GM18499 (cell line): ENCODE measurements around the gene TSEN2.
"Not testable (repeated sequence)": the region's sequence is repeated elsewhere in the genome, so short reads cannot be mapped to it uniquely, and the experiment has no call there.

ENCODE experiments used
- ATAC-seq: cut with Tn5 transposase; IDR thresholded peaks from one replicate; pipeline ENCODE4 v1.9.1; 2021; ENCODE audit warnings: moderate number of reproducible peaks; ENCODE audit not compliant: insufficient read depth, unreplicated experiment

Gene TSEN2

DNA sequence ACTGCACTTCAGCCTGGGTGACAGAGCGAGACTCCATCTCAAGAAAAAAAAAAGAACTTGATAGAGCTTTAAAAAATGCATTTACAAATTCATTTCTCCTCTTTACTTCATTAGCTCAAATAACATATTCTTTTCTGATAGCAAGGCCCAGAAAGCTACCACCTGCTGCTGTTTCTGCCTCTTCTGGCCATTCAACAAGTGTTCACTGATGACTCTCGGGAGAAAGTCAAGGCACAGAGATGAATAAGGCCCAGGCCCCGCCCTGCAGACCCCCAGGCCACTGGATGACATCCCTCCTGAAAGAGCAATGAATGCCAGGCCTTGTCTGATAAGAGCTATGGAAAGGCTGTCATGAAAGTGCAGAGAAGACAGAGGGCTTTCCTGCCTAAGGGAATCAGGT lies 13.6 kb upstream of the TSEN2 start:
- no peak for ATAC-seq

DNA sequence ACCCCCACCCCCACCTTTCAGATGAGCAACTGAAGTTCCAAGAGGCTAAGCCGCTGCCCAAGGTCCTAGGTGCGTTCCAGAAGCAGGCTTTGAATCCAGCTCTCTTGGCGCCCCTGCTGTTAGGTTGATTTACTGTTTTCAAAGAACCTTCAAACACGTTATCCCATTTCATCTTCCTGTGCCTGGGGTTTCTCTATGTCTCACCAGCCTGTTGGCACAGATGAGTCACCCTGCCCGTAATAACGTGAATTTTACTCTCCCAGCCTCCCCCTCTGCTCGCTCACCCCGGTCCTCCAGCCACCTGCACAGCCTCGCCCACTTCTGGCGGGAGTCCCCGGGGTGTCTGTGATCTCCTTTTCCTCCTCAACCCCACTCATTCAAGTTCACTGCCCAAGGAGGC lies 13.0 kb upstream of the TSEN2 start:
- ATAC-seq = no peak

DNA sequence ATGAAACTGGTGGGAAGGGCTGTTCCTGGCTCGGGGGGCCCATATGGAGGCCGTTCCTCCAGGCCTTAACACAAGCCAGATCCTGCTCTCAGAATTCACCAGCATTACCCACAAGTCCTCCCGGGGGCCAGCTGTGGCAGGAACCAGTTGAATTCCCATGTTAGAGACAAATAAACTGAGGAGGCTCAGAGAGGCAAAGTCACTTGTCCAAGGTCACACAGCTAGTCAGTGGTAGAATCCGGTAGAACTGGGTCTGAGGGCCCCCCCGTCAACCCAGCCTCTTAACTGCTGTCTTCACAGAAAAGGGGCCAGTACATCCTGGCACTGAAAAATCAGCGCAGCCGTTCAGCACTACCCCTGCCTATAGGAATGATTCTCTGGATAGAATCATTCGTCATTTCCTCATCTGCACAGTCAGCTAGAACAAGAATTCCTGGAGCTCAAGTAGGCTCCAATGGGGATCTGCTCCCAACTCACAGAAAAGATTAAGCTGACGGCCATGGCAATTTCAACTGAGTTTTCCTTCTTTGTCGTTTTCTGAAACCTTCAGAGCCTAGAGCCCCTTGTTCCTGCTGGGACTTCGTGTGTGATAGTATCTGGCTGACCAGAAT lies 12.2 kb upstream of the TSEN2 start:
- ATAC-seq = no peak

- ATAC-seq = no peak
These were observed 11.5 kb upstream of the TSEN2 start for GRCh38 chr3:12472796-12473195.

DNA sequence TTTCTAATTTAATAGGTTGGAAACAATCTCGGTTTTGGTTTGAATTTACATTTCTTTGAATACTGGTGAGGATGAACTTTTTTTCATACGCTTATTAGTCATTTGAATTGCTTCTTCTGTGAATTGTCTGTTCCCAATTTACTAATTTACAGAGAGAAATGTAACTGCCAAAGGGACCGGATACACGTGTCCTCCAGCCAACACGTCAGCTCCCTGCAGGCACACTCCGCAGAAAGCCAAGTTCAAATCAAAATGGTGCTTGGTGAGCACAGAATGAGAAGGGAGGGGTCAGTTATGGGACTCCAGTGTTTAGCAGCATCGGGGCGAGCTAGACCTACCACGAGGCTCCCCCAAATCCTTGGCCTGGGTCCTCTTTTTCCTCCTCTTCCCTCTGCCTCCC lies 10.8 kb upstream of the TSEN2 start:
- ATAC-seq = no peak

DNA sequence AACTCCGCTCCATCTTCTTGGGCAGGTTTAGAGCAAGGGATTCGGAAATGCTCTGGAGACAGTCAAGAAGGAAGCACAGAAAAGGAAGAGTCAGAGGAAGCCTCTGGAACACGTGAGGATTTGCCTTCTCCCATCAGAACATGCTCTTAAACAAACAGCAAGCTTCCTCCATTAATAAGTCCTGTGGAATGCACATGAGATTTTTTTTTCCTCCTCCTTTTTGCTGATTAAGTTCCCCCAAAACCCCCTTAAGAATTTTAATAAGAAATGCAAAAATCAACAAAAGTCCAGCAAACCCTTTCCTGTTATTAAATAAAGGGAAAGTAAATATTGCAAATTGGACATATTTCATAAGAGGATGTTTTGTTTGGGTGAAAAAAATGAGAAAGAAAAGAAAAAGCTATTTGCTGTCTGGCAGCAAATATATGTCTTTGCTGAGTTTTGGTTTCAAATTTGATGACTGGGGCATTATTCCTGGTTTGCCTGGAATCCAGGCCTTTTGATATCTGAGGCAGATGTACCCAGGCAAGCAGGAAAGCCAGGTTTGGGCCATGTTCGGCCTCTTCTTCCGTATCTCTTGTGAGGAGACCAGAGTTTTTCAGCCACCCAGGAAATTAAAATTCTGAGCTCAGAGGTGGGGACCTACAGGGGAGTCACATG lies 7.9 kb upstream of the TSEN2 start:
- no peak for ATAC-seq

DNA sequence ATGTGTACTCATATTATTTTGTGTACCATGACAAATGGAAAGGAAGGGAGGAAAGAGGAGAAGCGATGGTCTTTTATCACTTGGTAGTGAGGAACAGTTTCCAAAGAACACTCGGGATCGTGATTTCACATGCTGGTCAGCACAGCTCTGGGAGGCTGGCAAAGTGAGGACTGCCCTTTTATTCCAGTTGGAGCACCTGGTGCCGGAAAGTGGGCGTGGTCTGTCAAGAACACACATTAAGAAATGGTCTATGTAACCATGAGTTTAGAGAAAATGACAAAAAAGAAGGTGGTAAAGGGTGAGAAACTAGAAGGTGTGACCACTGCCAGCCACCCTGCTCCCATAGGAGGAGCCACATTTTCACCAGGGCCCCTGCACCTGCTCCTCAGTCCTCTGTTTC lies 7.0 kb upstream of the TSEN2 start:
- ATAC-seq = no peak

DNA sequence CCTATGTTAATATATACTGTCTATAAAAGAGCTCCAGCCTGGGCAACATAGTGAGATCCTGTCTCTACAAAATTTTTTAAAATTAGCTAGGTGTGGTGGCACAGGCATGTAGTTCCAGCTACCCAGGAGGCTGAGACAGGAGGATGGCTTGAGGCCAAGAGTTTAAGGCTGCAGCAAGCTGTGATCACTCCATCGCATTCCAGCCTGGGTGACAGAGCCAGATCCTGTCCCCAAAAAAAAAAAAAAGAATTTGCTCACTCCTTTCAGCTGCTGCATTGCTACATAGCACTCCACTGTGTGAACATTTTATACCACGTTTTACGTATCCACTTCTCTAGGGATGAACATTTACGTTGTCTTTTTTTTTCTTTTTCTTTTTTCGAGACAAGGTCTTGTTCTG lies 6.0 kb upstream of the TSEN2 start:
- ATAC-seq = no peak

- not testable (repeated sequence) for ATAC-seq
These were observed 5.1 kb upstream of the TSEN2 start for GRCh38 chr3:12479198-12479597.

GRCh38 chr3:12479919-12480427 lies 4.3 kb upstream of the TSEN2 start:
- ATAC-seq = no peak

DNA sequence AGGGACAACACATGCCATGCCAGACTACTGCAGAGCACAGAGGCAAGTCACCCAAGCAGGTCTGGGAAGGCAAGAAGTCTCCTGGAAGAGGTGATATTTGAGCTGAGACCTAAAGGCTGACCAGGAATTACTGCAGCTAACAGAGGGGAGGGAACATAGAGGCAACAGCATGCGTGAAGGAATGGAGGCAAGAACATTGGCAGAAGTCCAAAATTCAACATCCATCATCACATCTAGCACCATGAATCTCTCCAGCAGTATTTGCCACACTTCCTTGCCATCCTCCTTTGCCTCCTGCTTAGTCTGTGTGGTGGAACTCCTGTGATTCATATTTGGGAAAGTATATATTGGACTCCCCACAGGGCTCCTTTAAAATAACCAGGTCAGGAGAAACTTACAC lies 870 bp upstream of the TSEN2 start:
- ATAC-seq = no peak

GRCh38 chr3:12483872-12484197 lies 445 bp upstream of the TSEN2 start:
- ATAC-seq = no peak

DNA sequence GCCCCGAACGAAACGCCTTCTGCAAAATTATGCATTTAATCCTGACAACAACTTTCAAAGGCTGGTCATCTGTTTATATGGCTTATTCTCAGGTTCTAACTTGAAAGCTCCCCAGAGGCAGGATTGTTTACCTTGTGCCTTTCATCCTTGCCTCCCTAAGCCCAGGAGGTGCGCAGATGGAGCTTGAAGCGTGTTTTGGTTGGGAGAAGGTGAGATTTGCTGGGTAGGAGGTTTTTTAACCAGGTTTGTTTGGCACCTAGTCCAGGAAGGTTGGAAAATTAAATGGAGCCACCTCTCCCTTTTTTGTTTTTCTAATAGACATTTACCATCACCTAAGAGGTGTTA lies 675 bp downstream of the TSEN2 start:
- ATAC-seq = no peak

DNA sequence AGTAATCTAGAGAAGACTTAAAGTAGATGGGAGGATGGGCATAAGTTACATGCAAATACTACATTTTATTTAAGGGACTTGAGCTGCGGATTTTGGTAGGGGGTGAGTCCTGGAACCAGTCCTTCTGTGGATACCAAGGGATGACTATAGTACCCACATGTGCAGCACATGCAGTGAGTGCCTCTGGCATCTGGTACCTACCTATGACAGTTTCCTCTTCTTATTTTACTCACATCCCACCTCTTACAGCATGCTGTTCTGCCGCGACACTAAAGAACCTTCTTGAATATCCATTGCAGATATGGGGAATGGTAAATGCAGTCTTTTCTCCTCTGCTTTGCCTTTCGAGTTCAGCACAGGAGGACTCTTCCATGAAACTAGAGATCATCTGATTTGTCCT lies 1.7 kb downstream of the TSEN2 start:
- ATAC-seq = no peak

GRCh38 chr3:12486916-12487315 lies 2.6 kb downstream of the TSEN2 start:
- no peak for ATAC-seq

DNA sequence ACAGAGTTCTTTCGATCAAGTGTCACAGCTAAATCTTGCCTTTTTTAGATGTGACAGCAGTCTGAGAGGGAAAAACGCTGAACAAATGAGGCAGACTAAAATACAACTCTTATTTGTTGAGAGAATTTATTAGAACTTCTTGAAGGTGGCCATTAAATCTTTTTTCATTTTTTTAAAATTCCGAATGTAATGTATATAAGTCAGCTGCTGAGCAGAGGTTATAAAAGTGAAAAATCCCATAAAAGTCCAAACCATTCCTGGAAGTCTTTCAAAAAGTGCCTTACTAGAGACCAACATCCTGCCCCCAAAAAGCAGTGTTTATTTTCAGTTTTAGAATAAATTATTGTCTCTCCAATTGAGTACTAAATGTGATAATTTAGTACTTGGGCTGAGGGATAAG lies 3.1 kb downstream of the TSEN2 start:
- no peak for ATAC-seq

- ATAC-seq = no peak
These were observed 3.5 kb downstream of the TSEN2 start for GRCh38 chr3:12487786-12488185.

DNA sequence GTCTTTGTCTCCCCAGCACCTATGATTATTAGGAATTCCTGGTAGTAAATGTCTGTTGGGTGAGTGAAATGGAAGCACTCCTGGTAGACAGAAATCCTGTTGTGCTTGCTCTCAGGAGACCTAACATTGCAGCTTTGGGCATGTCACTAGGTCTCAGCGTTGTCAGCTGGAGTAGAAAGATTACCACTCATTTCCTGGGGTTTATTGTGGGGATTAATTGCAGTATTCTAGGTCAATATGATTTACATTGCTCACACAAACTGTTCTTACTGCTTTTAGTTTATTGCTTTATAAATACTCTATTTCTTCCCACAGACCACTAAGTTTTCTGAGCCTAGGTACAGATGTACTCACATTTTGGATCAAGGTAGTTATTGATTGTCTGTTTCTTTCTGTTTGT lies 5.1 kb downstream of the TSEN2 start:
- no peak for ATAC-seq

DNA sequence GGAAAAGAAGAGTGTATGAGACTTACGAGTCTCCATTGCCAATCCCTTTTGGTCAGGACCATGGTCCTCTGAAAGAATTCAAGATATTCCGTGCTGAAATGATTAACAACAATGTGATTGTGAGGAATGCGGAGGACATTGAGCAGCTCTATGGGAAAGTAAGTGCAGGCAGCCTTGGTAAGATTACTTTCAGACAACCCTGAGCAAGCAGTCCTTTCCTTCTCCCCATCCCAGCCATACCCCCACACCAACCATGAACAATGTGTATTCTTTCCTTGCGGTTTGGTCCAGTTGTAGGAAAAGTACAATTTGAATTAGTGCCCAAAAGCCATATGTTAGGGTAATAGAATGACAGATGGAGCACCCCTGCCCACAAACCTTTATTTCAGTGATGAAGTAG lies 5.6 kb downstream of the TSEN2 start:
- no peak for ATAC-seq

DNA sequence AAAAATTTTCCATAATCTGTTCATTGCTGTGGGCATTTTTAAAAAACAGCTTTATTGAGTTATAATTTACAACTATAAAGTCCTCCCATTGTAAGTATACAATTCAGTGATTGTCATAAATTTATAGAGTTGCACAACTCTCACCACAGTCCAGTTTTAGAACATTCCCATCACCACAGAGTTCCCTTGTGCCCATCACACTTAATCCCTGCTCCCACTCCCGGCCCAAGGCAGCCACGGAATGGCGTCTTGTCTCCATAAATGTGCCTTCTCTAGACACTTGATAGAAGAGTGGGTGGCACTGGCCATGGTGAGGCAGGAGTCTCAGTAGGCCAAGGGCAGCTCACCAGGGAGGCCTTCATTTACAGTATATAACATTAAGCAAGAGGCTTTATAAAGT lies 6.3 kb downstream of the TSEN2 start:
- no peak for ATAC-seq

DNA sequence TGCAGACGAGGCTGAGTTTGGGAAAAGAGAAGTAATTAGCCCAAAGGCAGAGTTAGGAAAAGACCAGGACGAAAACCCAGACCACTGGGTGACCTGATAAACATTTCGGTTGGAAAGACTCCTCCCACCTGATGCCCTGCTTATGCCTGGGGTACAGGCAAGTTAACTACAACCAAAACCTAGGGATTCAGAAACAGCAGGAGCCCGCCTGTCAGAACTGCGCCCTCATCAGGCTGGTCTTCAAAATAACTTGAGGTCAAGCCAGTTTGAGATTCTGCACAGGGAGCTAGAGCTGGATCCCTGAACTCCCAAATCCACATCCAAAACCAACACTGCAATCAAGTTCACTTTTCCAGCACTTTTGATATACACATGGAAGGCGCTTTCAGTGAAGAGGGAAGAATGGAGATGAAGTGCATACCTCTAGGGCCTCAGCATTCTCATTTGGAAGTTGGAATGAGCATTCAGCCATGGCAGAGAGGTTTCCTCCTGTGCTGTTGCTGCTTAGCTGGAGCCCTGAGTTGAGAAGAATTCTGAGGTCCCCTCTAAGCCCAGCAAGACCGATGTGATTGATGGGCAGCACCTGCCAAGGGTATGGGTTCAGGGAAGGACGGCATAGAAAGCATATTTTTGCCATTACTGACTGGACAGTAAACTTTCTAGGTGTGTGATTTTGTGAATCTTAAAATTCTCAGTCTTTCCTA lies 11.6 kb downstream of the TSEN2 start:
- no peak for ATAC-seq

- ATAC-seq = no peak
These were observed 12.1 kb downstream of the TSEN2 start for GRCh38 chr3:12496453-12496761.
